SK-N-MC (cell line): ENCODE results near the gene PCYOX1L.

Source experiments
- DNase-seq: peaks from one replicate; pipeline ENCODE4 v3.0.0-alpha.2; 2011; ENCODE audit warnings: low read depth, low spot score
- H3K27ac ChIP-seq: fragments of 200-600 bp; sonication (generic); 2 replicates; pipeline ENCODE4 v1.5.1; 2016; ENCODE audit warnings: mixed run types
- H3K36me3 ChIP-seq: fragments of 200-600 bp; sonication (generic); 2 replicates; pipeline ENCODE4 v1.6.1; 2017; ENCODE audit warnings: antibody characterized with exemption, low read length, mixed read lengths; ENCODE audit not compliant: insufficient read depth
- H3K4me3 ChIP-seq: fragments of 200-600 bp; sonication (generic); 2 replicates; pipeline ENCODE4 v1.5.1; 2016
- H3K9ac ChIP-seq: fragments of 200-600 bp; sonication (generic); 2 replicates; pipeline ENCODE4 v1.8.0; 2017; ENCODE audit warnings: mixed run types, mixed read lengths; ENCODE audit not compliant: insufficient read length
- H3K9me3 ChIP-seq: fragments of 200-600 bp; sonication (generic); 2 replicates; pipeline ENCODE4 v1.6.1; 2017; ENCODE audit warnings: low read depth, mild to moderate bottlenecking, antibody characterized with exemption, low read length, moderate library complexity, mixed read lengths
- EZH2 ChIP-seq: fragments of 200-600 bp; sonication (generic); IDR thresholded peaks from one replicate; pipeline ENCODE4 v1.6.1; 2017; ENCODE audit warnings: antibody characterized with exemption
- FOXP2 ChIP-seq: optimal IDR thresholded peaks from 2 replicates; pipeline ENCODE3; 2011; ENCODE audit warnings: mild to moderate bottlenecking, moderate library complexity; ENCODE audit not compliant: insufficient read depth; ENCODE audit errors: extremely low read length, control extremely low read depth
- POLR2AphosphoS5 ChIP-seq: IDR thresholded peaks from 2 replicates; pipeline ENCODE4 v1.6.1; 2012; ENCODE audit warnings: mild to moderate bottlenecking, low read depth, low read length, borderline replicate concordance

The PCYOX1L gene

DNA sequence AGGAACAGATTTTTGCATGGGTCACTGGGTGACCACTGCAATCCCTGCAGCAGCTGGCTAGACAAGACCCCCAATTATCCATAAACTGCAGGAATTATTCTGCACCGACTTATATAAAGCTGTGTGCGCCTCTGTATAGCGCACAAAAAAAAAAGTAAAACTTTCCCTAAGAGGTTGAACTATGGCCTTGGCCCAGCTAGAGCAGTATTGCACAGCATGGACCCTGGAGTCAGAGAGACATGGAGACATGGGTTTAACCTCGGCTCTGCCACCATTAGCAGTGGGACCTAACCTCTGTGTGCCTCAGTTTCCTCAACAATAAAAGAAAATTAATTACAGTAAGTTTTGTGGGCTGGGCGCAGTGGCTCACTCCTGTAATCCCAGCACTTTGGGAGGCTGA is 29.7 kb upstream of the PCYOX1L start:
- TF ChIP-seq FOXP2: no peak
- TF ChIP-seq POLR2AphosphoS5: no peak
- no peak for TF ChIP-seq EZH2
- no peaks in the 10 kb centered on the region for H3K9me3 ChIP-seq
- no peak for DNase-seq
- no peak overlapping the region for H3K9ac ChIP-seq
- no peak overlapping the region for H3K4me3 ChIP-seq
- H3K36me3 ChIP-seq: no peaks in the 10 kb centered on the region
- no peak overlapping the region for H3K27ac ChIP-seq

DNA sequence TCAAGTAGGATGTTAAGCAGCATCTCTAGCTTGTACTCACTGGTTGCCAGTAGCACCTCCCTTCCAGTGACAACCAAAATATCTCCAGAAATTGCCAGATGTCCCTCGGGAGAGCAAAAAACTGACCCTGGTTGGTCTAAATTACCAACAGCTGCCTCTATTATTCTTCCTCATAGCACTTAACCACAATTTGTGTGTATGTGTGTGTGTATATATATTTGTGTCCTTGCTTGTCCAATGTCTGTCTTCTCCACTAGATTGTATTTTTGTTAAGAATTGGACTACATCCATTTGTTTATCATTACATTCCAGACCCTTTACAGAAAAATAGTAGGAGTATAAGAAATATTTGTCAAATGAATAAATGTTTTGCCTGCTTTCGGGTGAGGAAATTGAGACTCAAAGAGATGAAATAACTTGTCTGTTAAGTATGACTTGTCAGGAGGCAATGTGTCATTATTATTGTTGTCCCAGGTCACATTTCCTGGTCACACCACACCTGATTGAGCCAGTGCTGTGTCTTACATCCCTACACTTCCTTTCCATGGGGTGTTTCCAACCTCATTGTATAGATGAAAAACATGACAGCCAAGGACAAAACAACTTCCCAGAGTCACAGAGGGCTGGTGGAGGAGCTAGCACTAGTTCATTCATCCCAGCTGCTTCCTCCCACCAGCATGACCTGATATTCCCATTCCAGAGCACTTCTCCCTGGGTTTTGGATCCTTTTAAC is 24.0 kb upstream of the PCYOX1L start:
- DNase-seq: no peak
- no peak overlapping the region for H3K27ac ChIP-seq
- no peak for TF ChIP-seq EZH2
- no peak for TF ChIP-seq POLR2AphosphoS5
- TF ChIP-seq FOXP2: no peak
- no peaks in the 10 kb centered on the region for H3K9me3 ChIP-seq
- H3K9ac ChIP-seq: no peak overlapping the region
- no peak overlapping the region for H3K4me3 ChIP-seq
- no peaks in the 10 kb centered on the region for H3K36me3 ChIP-seq

DNA sequence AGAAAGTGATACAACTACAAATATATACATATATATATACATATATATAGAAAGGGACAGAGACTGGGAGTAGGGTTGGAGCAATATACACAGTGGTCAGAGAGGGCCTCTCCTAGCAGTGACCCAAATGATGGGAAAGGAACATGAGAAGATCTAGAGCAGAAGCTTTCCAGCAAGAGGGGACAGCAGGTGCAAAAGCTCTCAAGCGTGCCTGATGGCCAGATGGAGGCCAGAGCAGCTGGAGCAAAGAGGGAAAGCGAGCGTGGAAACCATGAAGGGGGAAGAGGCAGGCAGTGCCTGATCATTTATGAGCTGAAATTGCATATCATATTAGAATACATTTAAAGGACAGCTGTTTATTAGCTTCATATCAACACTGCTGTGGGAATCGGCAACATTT is 20.1 kb upstream of the PCYOX1L start:
- no peak overlapping the region for H3K4me3 ChIP-seq
- DNase-seq: no peak
- TF ChIP-seq POLR2AphosphoS5 (no peak), FOXP2 (no peak), EZH2 (no peak)
- H3K27ac ChIP-seq: no peak overlapping the region
- no peak overlapping the region for H3K9ac ChIP-seq
- no peaks in the 10 kb centered on the region for H3K9me3 ChIP-seq
- H3K36me3 ChIP-seq: no peaks in the 10 kb centered on the region

DNA sequence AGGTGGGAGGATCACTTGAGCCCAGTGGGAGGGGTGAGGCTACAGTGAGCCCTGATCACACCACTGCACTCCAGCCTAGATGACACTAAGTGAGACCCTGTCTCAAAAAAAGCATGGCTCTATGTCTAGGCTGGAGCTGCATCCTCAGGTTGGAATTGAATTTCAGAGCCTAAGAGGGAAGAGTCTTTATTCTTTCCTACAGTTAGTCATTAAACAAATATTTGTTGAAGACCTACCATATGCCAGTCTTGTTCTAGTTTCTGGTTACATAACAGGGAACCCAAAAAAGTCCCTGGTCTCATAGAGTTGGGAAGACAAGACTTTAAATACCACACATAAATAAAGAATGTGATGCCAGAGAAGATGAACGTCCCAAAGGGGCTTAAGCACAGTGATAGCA is 19.5 kb upstream of the PCYOX1L start:
- H3K9me3 ChIP-seq: no peaks in the 10 kb centered on the region
- no peak overlapping the region for H3K9ac ChIP-seq
- H3K36me3 ChIP-seq: no peaks in the 10 kb centered on the region
- TF ChIP-seq POLR2AphosphoS5 (no peak), EZH2 (no peak), FOXP2 (no peak)
- no peak overlapping the region for H3K27ac ChIP-seq
- H3K4me3 ChIP-seq: no peak overlapping the region
- no peak for DNase-seq

DNA sequence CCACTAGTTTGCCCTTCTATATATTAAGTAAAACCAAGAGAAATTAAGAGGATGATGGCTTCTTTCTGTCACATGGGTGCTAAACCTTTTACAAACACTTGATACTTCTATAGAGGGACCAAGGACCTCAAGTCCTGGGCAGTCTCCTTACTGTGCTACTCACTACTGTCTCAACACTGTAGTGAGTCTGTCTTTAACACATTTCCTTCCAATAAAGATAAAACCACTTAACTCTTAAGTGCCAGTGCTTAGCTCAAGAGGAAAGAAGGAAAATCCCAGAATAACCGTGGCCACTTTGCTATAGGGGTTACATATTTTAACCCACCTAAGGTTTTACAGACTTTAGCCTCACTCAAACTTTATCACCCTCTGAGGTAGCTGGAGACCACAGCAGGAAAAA is 16.9 kb upstream of the PCYOX1L start:
- H3K4me3 ChIP-seq: no peak overlapping the region
- H3K27ac ChIP-seq: no peak overlapping the region
- TF ChIP-seq EZH2 (no peak), FOXP2 (no peak), POLR2AphosphoS5 (no peak)
- no peaks in the 10 kb centered on the region for H3K9me3 ChIP-seq
- no peak overlapping the region for H3K9ac ChIP-seq
- no peak for DNase-seq
- no peaks in the 10 kb centered on the region for H3K36me3 ChIP-seq

DNA sequence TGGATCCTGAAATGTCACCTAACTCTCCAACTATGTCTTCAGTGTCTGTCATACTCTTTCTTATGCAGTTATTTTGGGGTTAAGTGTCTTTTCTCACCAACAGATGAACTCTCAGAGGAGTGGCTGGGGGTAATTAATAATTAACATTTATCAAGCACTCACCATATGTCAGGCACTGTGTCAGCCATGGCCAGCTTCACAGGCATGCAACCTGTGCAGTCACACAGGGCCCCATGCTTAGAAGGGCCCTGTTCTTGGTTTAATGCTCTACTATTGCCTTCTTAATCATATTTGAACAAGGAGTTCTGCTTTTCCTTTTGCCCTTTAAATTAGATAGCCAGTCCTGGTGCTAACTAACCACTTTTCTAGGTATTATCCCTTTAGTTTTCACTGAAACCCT is 16.0 kb upstream of the PCYOX1L start:
- no peak for DNase-seq
- 0 out of 2 replicates have a peak, but pooled peaks cover under 1% of the 10 kb centered on the region for H3K36me3 ChIP-seq
- no peak overlapping the region for H3K4me3 ChIP-seq
- H3K27ac ChIP-seq: no peak overlapping the region
- TF ChIP-seq POLR2AphosphoS5 (no peak), EZH2 (no peak), FOXP2 (no peak)
- H3K9ac ChIP-seq: no peak overlapping the region
- no peaks in the 10 kb centered on the region for H3K9me3 ChIP-seq

DNA sequence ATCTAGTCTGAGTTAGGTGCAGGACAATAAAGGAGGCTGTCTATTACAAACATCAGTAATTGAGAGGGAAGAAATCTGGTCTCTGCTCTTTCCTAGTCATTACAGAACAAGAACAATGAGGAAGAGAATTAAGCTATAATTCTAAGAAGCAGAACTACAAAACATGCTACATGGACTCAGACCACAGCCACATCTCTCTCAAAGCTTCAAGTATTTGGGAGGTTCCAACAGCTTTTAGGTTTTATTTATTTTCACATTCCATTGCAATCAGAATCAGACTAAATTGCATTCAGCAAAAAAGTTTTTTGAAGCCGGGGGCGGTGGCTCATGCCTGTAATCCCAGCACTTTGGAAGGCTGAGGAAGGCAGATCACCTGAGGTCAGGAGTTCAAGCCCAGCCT is 13.7 kb upstream of the PCYOX1L start:
- DNase-seq: no peak
- H3K36me3 ChIP-seq: peaks cover 23% of the 10 kb centered on the region
- no peak overlapping the region for H3K27ac ChIP-seq
- H3K9ac ChIP-seq: no peak overlapping the region
- no peak for TF ChIP-seq POLR2AphosphoS5
- no peak for TF ChIP-seq EZH2
- no peak for TF ChIP-seq FOXP2
- no peak overlapping the region; the same call in 1 of the 2 replicates for H3K4me3 ChIP-seq
- no peaks in the 10 kb centered on the region for H3K9me3 ChIP-seq

DNA sequence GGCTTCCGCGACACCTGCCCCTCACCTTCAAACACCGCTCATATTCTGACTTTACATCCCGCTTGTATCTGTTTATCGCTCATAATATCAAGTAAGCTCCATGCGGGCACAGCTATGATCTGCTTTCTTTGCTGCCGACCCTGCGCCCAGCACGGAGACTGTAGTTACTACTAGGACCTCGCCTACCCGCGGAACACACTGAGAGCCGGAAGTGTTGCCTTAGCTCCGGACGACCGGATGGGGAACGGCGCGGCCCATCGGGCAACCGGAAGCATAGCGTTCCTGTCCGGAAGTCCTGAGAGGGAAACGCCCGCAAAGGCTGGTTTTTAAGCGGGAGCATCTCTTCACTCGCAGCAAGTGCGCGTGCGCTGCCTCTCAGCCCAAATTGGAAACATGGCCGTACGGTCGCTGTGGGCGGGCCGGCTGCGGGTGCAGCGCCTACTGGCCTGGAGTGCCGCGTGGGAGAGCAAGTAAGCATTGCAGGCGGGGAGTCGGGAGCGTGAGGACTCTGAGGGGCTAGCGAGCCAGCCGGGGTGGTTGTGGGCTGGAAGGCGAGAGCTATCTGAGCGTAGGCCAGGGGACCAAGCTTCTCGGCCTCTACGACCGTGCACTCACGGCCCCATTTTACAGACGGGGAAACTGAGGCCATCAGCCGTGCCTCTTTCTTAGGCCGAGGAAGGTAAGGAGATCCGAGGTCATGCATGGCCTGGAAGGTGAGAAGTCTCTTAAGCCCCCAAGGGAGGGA is 12.5 kb upstream of the PCYOX1L start, which contains the start of gene GRPEL2:
Gene GRPEL2, plus strand, starts transcription at position 353 of the 745 bp plus-strand sequence. Its CDS starts 41 bp downstream, at position 394.
- H3K36me3 ChIP-seq: peaks cover 35% of the 10 kb centered on the region
- TF ChIP-seq EZH2: no peak
- peak; percentile 93 for TF ChIP-seq POLR2AphosphoS5
- H3K27ac ChIP-seq: peak within 1 kb of the TSS; percentile 75
- H3K4me3 ChIP-seq: peak within 1 kb of the TSS; percentile 90
- no peaks in the 10 kb centered on the region for H3K9me3 ChIP-seq
- DNase-seq: peak; percentile 91
- peak within 1 kb of the TSS; percentile 94 for H3K9ac ChIP-seq
